B cell (primary cell): Measurements from ENCODE around the gene CCR6. TPM values are rescaled to one million over a fixed set of nuclear protein-coding genes. Genes with fewer than 3 reads are reported as not detected.

Experiments
- ATAC-seq: fragments of 200-7000 bp; cut with Tn5 transposase; one replicate; pipeline ENCODE4 v1.10.0; 2021; ENCODE audit warnings: low read depth, mild to moderate bottlenecking, moderate number of reproducible peaks, moderate library complexity
- CTCF ChIA-PET: fragments of 350-600 bp; sonication (Branson Sonifier 250); formaldehyde crosslinking; loops from one replicate; lab custom pipeline; 2021; ENCODE audit warnings: antibody characterized with exemption, inconsistent platforms; lab: Charles Lee
- POLR2A ChIA-PET: fragments of 350-600 bp; sonication (Branson Sonifier 250); formaldehyde crosslinking; loops from one replicate; lab custom pipeline; 2021; ENCODE audit warnings: antibody characterized with exemption; lab: Charles Lee
- DNase-seq: peaks from one replicate; pipeline ENCODE4 v3.0.0; 2013
- H2AFZ ChIP-seq: 2 replicates; pipeline ENCODE4 v1.6.1; 2012; ENCODE audit warnings: mild to moderate bottlenecking, low read depth, low read length; ENCODE audit not compliant: insufficient read depth, poor library complexity, severe bottlenecking
- H3K27ac ChIP-seq, 2 donors: 1 replicate in 1 of 2; 2 replicates in 1 of 2; pipeline ENCODE4 v1.5.1; 2012 to 2013; ENCODE audit warnings: low read length in 2 of 2, mild to moderate bottlenecking in 2 of 2, moderate library complexity in 1 of 2
- H3K27me3 ChIP-seq, 4 experiments: fragments of 200-600 bp in 1 of 4; sonication (generic) in 1 of 4; replicated peaks in 1 of 4; 1 replicate in 2 of 4; 2 replicates in 2 of 4; pipeline versions ENCODE4 v1.6.1 to v1.7.0; 2013 to 2016; ENCODE audit warnings: low read length in 3 of 4, mild to moderate bottlenecking in 2 of 4, mixed read lengths in 1 of 4, moderate library complexity in 1 of 4; ENCODE audit not compliant: insufficient read depth in 4 of 4, control insufficient read depth in 3 of 4; ENCODE audit errors: control extremely low read depth in 1 of 4
- H3K36me3 ChIP-seq, 2 experiments: replicated peaks in 1 of 2; 1 replicate in 1 of 2; 2 replicates in 1 of 2; pipeline versions ENCODE4 v1.6.1 to v1.7.1; 2013; ENCODE audit warnings: low read length in 1 of 2; ENCODE audit not compliant: insufficient read depth in 2 of 2, control insufficient read depth in 1 of 2; ENCODE audit errors: control extremely low read depth in 1 of 2, extremely low read depth in 1 of 2
- H3K4me1 ChIP-seq, 2 donors: fragments of 200-600 bp in 1 of 2; sonication (generic) in 1 of 2; 1 replicate in 1 of 2; 2 replicates in 1 of 2; pipeline versions ENCODE4 v1.5.1 to v1.6.1; 2013 to 2017; ENCODE audit warnings: low read length in 2 of 2; ENCODE audit not compliant: control insufficient read depth in 2 of 2, insufficient read depth in 2 of 2
- H3K4me2 ChIP-seq: replicated peaks from 2 replicates; pipeline ENCODE3; 2012; ENCODE audit warnings: mild to moderate bottlenecking, low read depth, low read length; ENCODE audit not compliant: poor library complexity, severe bottlenecking
- H3K4me3 ChIP-seq, 5 experiments: fragments of 200-600 bp in 1 of 5; sonication (generic) in 1 of 5; 1 replicate in 3 of 5; 2 replicates in 2 of 5; pipeline versions ENCODE4 v1.5.1 to v1.7.0; 2011 to 2016; ENCODE audit warnings: low read length in 4 of 5, mild to moderate bottlenecking in 4 of 5, low read depth in 2 of 5, control low read depth in 1 of 5, moderate library complexity in 1 of 5; ENCODE audit not compliant: insufficient read depth in 1 of 5; ENCODE audit errors: control extremely low read depth in 1 of 5, extremely low read depth in 1 of 5
- H3K79me2 ChIP-seq: fragments of 200-600 bp; sonication (generic); one replicate; pipeline ENCODE4 v1.6.0; 2016; ENCODE audit warnings: low read length; ENCODE audit not compliant: control insufficient read depth, insufficient read depth
- H3K9ac ChIP-seq: fragments of 200-600 bp; sonication (generic); 2 replicates; pipeline ENCODE4 v1.6.1; 2017; ENCODE audit warnings: mild to moderate bottlenecking, low read length, moderate library complexity
- H3K9me3 ChIP-seq, 3 donors: one replicate each; pipeline versions ENCODE4 v1.6.1 to v1.7.1; 2013; ENCODE audit warnings: low read length in 2 of 3; ENCODE audit not compliant: control insufficient read depth in 2 of 3, insufficient read depth in 1 of 3; ENCODE audit errors: control extremely low read depth in 1 of 3
- H4K20me1 ChIP-seq: 2 replicates; pipeline ENCODE4 v1.6.0; 2012; ENCODE audit warnings: mild to moderate bottlenecking, low read length; ENCODE audit not compliant: insufficient read depth, control insufficient read depth, poor library complexity, severe bottlenecking
- H3K27ac Mint-ChIP-seq: one replicate; pipeline ENCODE4 v1.8.0; 2021; ENCODE audit warnings: mixed read lengths
- H3K27me3 Mint-ChIP-seq: one replicate; pipeline ENCODE4 v1.8.0; 2021; ENCODE audit warnings: mixed read lengths
- H3K4me1 Mint-ChIP-seq: one replicate; pipeline ENCODE4 v1.8.0; 2021; ENCODE audit warnings: mixed read lengths
- H3K4me3 Mint-ChIP-seq: one replicate; pipeline ENCODE4 v1.8.0; 2021; ENCODE audit warnings: mixed read lengths
- H3K9me3 Mint-ChIP-seq: one replicate; pipeline ENCODE4 v1.8.0; 2022; ENCODE audit warnings: mixed read lengths; ENCODE audit not compliant: insufficient read depth
- EZH2 ChIP-seq: IDR thresholded peaks from 2 replicates; pipeline ENCODE4 v1.6.1; 2012; ENCODE audit warnings: borderline replicate concordance, low read depth, mild to moderate bottlenecking, moderate library complexity, low read length; ENCODE audit not compliant: insufficient read depth, poor library complexity, severe bottlenecking
- WGBS: methylation state at CpG from one replicate; pipeline ENCODE4 v1.1.5; 2013; ENCODE audit warnings: missing lambda C conversion rate; ENCODE audit not compliant: insufficient coverage; 5-methylcytosine and 5-hydroxymethylcytosine counted together
- intact Hi-C: fragments of 100-400 bp; cut with micrococcal nuclease; formaldehyde crosslinking; loops from one replicate; pipeline ENCODE4 v1.10.0; 2022
- polyA plus RNA-seq: library from polyadenylated mRNA; depleted of rRNA; stranded (reverse); fragments of >200 nt; gene quantifications from 2 replicates; pipeline ENCODE4 v1.2.3, GENCODE V29; 2012
- total RNA-seq, 2 donors: library from RNA; stranded (reverse); fragments of 120-200 nt in 1 of 2; gene quantifications; 1 replicate in 1 of 2; 2 replicates in 1 of 2; pipeline versions ENCODE4 v1.2.3 to v1.2.4, GENCODE V29; 2013 to 2022
- TF ChIP-seq, protein P1 (sequence below): fragments of 200-600 bp; IDR thresholded peaks from one replicate; pipeline ENCODE4 v1.8.0; 2022; ENCODE audit warnings: antibody characterized with exemption, mild to moderate bottlenecking

The CCR6 gene
- total and polyA plus RNA-seq, 2 donors (not counting 1 experiment from before 2014, with no cell fraction given) = 18.2 to 30.9 TPM

DNA sequence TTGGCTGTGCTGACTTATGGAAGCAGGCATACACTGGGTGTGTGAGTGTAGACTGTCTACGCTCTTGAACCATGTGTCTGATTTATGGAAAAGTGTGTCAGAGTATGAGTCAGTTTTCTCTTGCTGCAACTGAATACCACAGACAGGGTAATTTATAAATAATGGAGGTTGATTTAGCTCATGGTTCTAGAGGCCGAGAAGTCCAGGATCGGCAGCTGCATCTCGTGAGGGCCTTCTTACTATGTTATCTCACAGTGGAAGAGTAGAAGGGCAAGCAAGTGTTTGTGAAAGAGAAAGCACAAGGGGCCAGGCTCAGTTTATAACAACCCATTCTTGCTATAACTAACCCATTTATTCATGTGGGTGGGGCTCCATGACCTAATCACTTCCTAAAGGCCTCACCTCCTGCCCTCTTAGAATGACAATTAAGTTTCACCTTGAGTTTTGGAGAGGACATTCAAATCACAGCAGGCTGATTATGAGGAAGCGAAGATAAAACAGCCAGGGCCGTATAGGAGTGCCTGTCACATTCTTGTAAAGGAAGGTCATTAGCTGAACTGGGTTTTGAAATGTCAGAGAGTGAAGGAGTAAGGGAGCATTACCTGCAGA lies 28.1 kb downstream of the CCR6 start:
- Histone ChIP-seq H3K9ac (no peak overlapping the region), H4K20me1 (no peaks in the 10 kb centered on the region), H3K9me3 (no peaks in the 10 kb centered on the region), H3K27me3 (no peaks in the 10 kb centered on the region), H3K79me2 (peaks cover 11% of the 10 kb centered on the region), H3K27ac (peak overlapping the region; percentile 72 to 83), H3K4me3 (no peak overlapping the region), H3K4me1 (peaks cover 31 to 43% of the 10 kb centered on the region in 2 donors), H2AFZ (no peak overlapping the region), H3K4me2 (peak overlapping the region; percentile 42), H3K36me3 (no peaks in the 10 kb centered on the region)
- 53% methylated on average over 3 of the region's 6 CpGs for WGBS
- Mint-ChIP-seq H3K4me3 (peak overlapping the region; percentile 86), H3K9me3 (no peaks in the 10 kb centered on the region), H3K27ac (peak overlapping the region; percentile 89), H3K27me3 (no peaks in the 10 kb centered on the region), H3K4me1 (peaks cover 46% of the 10 kb centered on the region)
- intact Hi-C loops = loop anchor here (10.0 kb wide), 1 partner anchor 526 kb away; the partner anchor contains the start of gene RPS6KA2
- DNase-seq = peak; percentile 72
- ChIA-PET CTCF (interaction anchor here (1.7 to 4.7 kb wide), 3 partner anchors 10 to 161 kb away, joined by 4 to 31 read pairs (median 11); no protein-coding TSS in a partner anchor), POLR2A (interaction anchor here (0.7 to 1.7 kb wide), 3 partner anchors 20 to 389 kb away, joined by 3 to 6 read pairs (median 4); no protein-coding TSS in a partner anchor)
- no peak for TF ChIP-seq EZH2
- TF ChIP-seq, protein P1, sequence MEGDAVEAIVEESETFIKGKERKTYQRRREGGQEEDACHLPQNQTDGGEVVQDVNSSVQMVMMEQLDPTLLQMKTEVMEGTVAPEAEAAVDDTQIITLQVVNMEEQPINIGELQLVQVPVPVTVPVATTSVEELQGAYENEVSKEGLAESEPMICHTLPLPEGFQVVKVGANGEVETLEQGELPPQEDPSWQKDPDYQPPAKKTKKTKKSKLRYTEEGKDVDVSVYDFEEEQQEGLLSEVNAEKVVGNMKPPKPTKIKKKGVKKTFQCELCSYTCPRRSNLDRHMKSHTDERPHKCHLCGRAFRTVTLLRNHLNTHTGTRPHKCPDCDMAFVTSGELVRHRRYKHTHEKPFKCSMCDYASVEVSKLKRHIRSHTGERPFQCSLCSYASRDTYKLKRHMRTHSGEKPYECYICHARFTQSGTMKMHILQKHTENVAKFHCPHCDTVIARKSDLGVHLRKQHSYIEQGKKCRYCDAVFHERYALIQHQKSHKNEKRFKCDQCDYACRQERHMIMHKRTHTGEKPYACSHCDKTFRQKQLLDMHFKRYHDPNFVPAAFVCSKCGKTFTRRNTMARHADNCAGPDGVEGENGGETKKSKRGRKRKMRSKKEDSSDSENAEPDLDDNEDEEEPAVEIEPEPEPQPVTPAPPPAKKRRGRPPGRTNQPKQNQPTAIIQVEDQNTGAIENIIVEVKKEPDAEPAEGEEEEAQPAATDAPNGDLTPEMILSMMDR = no peak
- peak; percentile 57 for ATAC-seq

DNA sequence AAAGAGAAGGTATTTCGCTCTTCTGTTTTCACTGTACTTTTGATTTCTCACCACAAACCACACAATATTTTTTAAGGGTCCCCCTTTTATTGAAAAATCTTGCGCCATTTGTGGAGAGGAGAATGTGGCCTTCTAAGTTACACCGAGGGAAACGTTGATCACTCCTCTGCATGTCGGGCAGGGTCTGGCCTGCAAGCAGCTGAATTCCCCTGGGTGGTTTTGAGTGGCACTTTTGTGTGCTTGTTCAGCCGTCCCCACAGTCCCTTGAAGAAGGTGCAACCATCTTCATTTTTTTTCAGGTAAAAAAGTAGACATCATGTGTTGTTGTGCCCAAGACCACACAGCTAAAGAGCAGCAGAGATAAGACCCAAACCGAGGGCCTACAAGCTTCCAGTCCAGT lies 28.8 kb downstream of the CCR6 start:
- no peaks in the 10 kb centered on the region for H3K27me3 Mint-ChIP-seq
- H3K4me1 Mint-ChIP-seq = peaks cover 47% of the 10 kb centered on the region
- WGBS = 63% methylated on average over 6 of the region's 7 CpGs
- intact Hi-C loops = loop anchor here (2.0 to 10.0 kb wide), 3 partner anchors 21 to 527 kb away; partner anchors contain the start of gene RPS6KA2
- DNase-seq = peak; percentile 56
- peak; percentile 34 for ATAC-seq
- Histone ChIP-seq H3K4me1 (peaks cover 31 to 43% of the 10 kb centered on the region in 2 donors), H3K4me2 (peak overlapping the region; percentile 42), H3K79me2 (peaks cover 5% of the 10 kb centered on the region), H3K4me3 (peak overlapping the region in 1 of 5 experiments; percentile 18), H3K27ac (peak overlapping the region; percentile 72 to 83), H2AFZ (no peak overlapping the region), H3K9me3 (no peaks in the 10 kb centered on the region), H3K27me3 (no peaks in the 10 kb centered on the region), H3K9ac (no peak overlapping the region), H3K36me3 (no peaks in the 10 kb centered on the region), H4K20me1 (no peaks in the 10 kb centered on the region)
- ChIA-PET POLR2A (interaction anchor here (0.5 to 1.7 kb wide), 4 partner anchors 21 to 390 kb away, joined by 3 to 6 read pairs (median 4); no protein-coding TSS in a partner anchor), CTCF (interaction anchor here (0.6 to 4.7 kb wide), 5 partner anchors 11 to 364 kb away, joined by 3 to 31 read pairs (median 9); no protein-coding TSS in a partner anchor)
- H3K9me3 Mint-ChIP-seq = no peaks in the 10 kb centered on the region
- peak overlapping the region; percentile 86 for H3K4me3 Mint-ChIP-seq
- H3K27ac Mint-ChIP-seq = peak overlapping the region; percentile 89
- TF ChIP-seq EZH2 = no peak
- TF ChIP-seq, protein P1 = no peak
